H1 (cell line): ENCODE results near the gene PSMC3. TPM values are rescaled to one million over a fixed set of nuclear protein-coding genes. Genes with fewer than 3 reads are reported as not detected.

ENCODE experiments used
- CTCF ChIA-PET: fragments of 300-600 bp; sonication (Branson Sonifier 250); formaldehyde crosslinking; loops from one replicate; lab custom pipeline; 2021; ENCODE audit not compliant: partially characterized antibody; lab: Charles Lee
- POLR2A ChIA-PET: fragments of 300-600 bp; sonication (Branson Sonifier 250); formaldehyde crosslinking; loops from one replicate; lab custom pipeline; 2021; ENCODE audit warnings: inconsistent platforms; ENCODE audit not compliant: partially characterized antibody; lab: Charles Lee
- DNase-seq, 2 experiments: peaks; one replicate each; pipeline versions ENCODE4 v3.0.0 to v3.0.0-alpha.2; 2010 to 2022; ENCODE audit warnings: low spot score in 2 of 2, low read depth in 1 of 2, mixed read lengths in 1 of 2
- FAIRE-seq: peaks from 2 replicates; lab custom pipeline; 2011; peaks lifted over from hg19 to GRCh38; lab: Jason Lieb, UNC
- H2AFZ ChIP-seq: 2 replicates; pipeline ENCODE4 v1.8.1; 2012; ENCODE audit warnings: low read length, inconsistent platforms
- H2AK5ac ChIP-seq: 2 replicates; pipeline ENCODE4 v1.6.1; 2013; ENCODE audit warnings: low read depth, low read length
- H2BK120ac ChIP-seq: replicated peaks from 2 replicates; pipeline ENCODE3; 2013; ENCODE audit warnings: low read depth, low read length, inconsistent platforms
- H2BK12ac ChIP-seq: 2 replicates; pipeline ENCODE4 v1.6.1; 2013; ENCODE audit warnings: low read depth, low read length
- H2BK15ac ChIP-seq: 2 replicates; pipeline ENCODE4 v1.6.1; 2013; ENCODE audit warnings: low read length
- H2BK20ac ChIP-seq: 2 replicates; pipeline ENCODE4 v1.6.1; 2013; ENCODE audit warnings: low read length
- H2BK5ac ChIP-seq: 2 replicates; pipeline ENCODE4 v1.6.1; 2013; ENCODE audit warnings: low read depth, low read length
- H3K14ac ChIP-seq: 2 replicates; pipeline ENCODE4 v1.6.1; 2013; ENCODE audit warnings: inconsistent platforms; ENCODE audit not compliant: insufficient read length
- H3K18ac ChIP-seq: 2 replicates; pipeline ENCODE4 v1.6.1; 2013; ENCODE audit warnings: low read length; ENCODE audit errors: extremely low read depth
- H3K23ac ChIP-seq: 2 replicates; pipeline ENCODE4 v1.6.1; 2013; ENCODE audit warnings: inconsistent platforms; ENCODE audit not compliant: insufficient read length
- H3K23me2 ChIP-seq: 2 replicates; pipeline ENCODE4 v1.6.1; 2013; ENCODE audit warnings: low read depth, low read length
- H3K27ac ChIP-seq: 2 replicates; pipeline ENCODE4 v1.6.1; 2011; ENCODE audit warnings: low read depth, low read length, inconsistent platforms
- H3K27me3 ChIP-seq, 4 experiments: replicated peaks in 1 of 4; 1 replicate in 1 of 4; 2 replicates in 3 of 4; pipeline versions ENCODE4 v1.6.1 to v1.8.1; 2011 to 2013; ENCODE audit warnings: low read length in 3 of 4, mild to moderate bottlenecking in 3 of 4, inconsistent platforms in 2 of 4, mixed read lengths in 2 of 4, moderate library complexity in 1 of 4; ENCODE audit not compliant: control insufficient read depth in 3 of 4, insufficient read depth in 3 of 4; ENCODE audit errors: extremely low read depth in 1 of 4
- H3K36me3 ChIP-seq, 4 experiments: 2 replicates each; pipeline versions ENCODE4 v1.6.1 to v1.8.1; 2011 to 2013; ENCODE audit warnings: mild to moderate bottlenecking in 4 of 4, low read length in 3 of 4, moderate library complexity in 2 of 4, control low read depth in 1 of 4, inconsistent platforms in 1 of 4; ENCODE audit not compliant: insufficient read depth in 4 of 4, control insufficient read depth in 2 of 4
- H3K4ac ChIP-seq: replicated peaks from 2 replicates; pipeline ENCODE3; 2013; ENCODE audit warnings: low read length, low read depth, mixed read lengths, inconsistent platforms; ENCODE audit not compliant: insufficient read length
- H3K4me1 ChIP-seq, 4 experiments: replicated peaks in 1 of 4; 1 replicate in 1 of 4; 2 replicates in 3 of 4; pipeline versions ENCODE4 v1.6.1 to v1.8.1; 2011 to 2013; ENCODE audit warnings: low read length in 3 of 4, inconsistent platforms in 2 of 4, mixed read lengths in 1 of 4; ENCODE audit not compliant: insufficient read depth in 4 of 4, control insufficient read depth in 3 of 4
- H3K4me2 ChIP-seq, 2 experiments: 2 replicates each; pipeline versions ENCODE4 v1.6.1 to v1.8.1; 2011 to 2013; ENCODE audit warnings: low read depth in 2 of 2, low read length in 2 of 2, control low read depth in 1 of 2, inconsistent platforms in 1 of 2, mild to moderate bottlenecking in 1 of 2; ENCODE audit not compliant: insufficient read depth in 1 of 2
- H3K4me3 ChIP-seq, 4 experiments: fragments of 200-600, 300-600 bp in 1 of 4; sonication (generic), shearing (Covaris generic), sonication (Bioruptor Twin) in 1 of 4; 2 replicates each; pipeline versions ENCODE4 v1.5.1 to v1.8.1; 2011 to 2016; ENCODE audit warnings: low read length in 4 of 4, low read depth in 3 of 4, control low read depth in 2 of 4, inconsistent platforms in 2 of 4, mild to moderate bottlenecking in 2 of 4, mixed read lengths in 1 of 4, moderate library complexity in 1 of 4; ENCODE audit not compliant: insufficient read depth in 2 of 4; ENCODE audit errors: extremely low read depth in 1 of 4
- H3K56ac ChIP-seq: replicated peaks from 2 replicates; pipeline ENCODE3; 2013; ENCODE audit warnings: low read depth, mild to moderate bottlenecking, mixed read lengths, low read length, inconsistent platforms; ENCODE audit not compliant: insufficient read length
- H3K79me1 ChIP-seq: 2 replicates; pipeline ENCODE4 v1.6.1; 2013; ENCODE audit warnings: low read depth, low read length, control low read depth
- H3K79me2 ChIP-seq, 2 experiments: 2 replicates each; pipeline versions ENCODE4 v1.6.1 to v1.8.1; 2012 to 2013; ENCODE audit warnings: low read length in 2 of 2, mild to moderate bottlenecking in 2 of 2, inconsistent platforms in 1 of 2; ENCODE audit not compliant: insufficient read depth in 2 of 2, control insufficient read depth in 1 of 2
- H3K9ac ChIP-seq, 4 experiments: replicated peaks in 1 of 4; 1 replicate in 1 of 4; 2 replicates in 3 of 4; pipeline versions ENCODE4 v1.6.1 to v1.8.1; 2011 to 2013; ENCODE audit warnings: low read depth in 3 of 4, low read length in 3 of 4, control low read depth in 2 of 4, mild to moderate bottlenecking in 2 of 4, moderate library complexity in 2 of 4, inconsistent platforms in 1 of 4; ENCODE audit errors: extremely low read depth in 1 of 4
- H3K9me3 ChIP-seq, 2 experiments: 2 replicates each; pipeline versions ENCODE4 v1.6.1 to v1.8.1; 2012 to 2013; ENCODE audit warnings: mild to moderate bottlenecking in 2 of 2, moderate library complexity in 2 of 2, control low read depth in 1 of 2, inconsistent platforms in 1 of 2, low read depth in 1 of 2, low read length in 1 of 2, mixed read lengths in 1 of 2; ENCODE audit not compliant: insufficient read depth in 2 of 2
- H4K20me1 ChIP-seq, 2 experiments: replicated peaks in 1 of 2; 2 replicates each; pipeline versions ENCODE3 to v1.8.1; 2011 to 2013; ENCODE audit warnings: inconsistent platforms in 2 of 2, low read length in 2 of 2, mild to moderate bottlenecking in 1 of 2; ENCODE audit not compliant: insufficient read depth in 2 of 2, control insufficient read depth in 1 of 2
- H4K5ac ChIP-seq: 2 replicates; pipeline ENCODE4 v1.6.1; 2013; ENCODE audit warnings: low read length, low read depth, mixed read lengths, inconsistent platforms; ENCODE audit not compliant: insufficient read length
- H4K8ac ChIP-seq: 2 replicates; pipeline ENCODE4 v1.8.0; 2013; ENCODE audit warnings: mild to moderate bottlenecking, moderate library complexity, low read length, inconsistent platforms; ENCODE audit not compliant: insufficient read depth; ENCODE audit errors: extremely low read depth
- H4K91ac ChIP-seq: replicated peaks from 2 replicates; pipeline ENCODE3; 2013; ENCODE audit warnings: low read length, mixed read lengths, inconsistent platforms; ENCODE audit not compliant: insufficient read length
- BRCA1 ChIP-seq: IDR thresholded peaks from 2 replicates; pipeline ENCODE4 v1.6.1; 2012; ENCODE audit warnings: low read depth, low read length, improper control_type of control experiment
- EP300 ChIP-seq, 2 experiments: IDR thresholded peaks; 1 replicate in 1 of 2; 2 replicates in 1 of 2; pipeline ENCODE4 v1.6.1; 2011 to 2012; ENCODE audit warnings: low read depth in 2 of 2, low read length in 2 of 2, mild to moderate bottlenecking in 2 of 2, borderline replicate concordance in 1 of 2, inconsistent platforms in 1 of 2, moderate library complexity in 1 of 2
- HDAC2 ChIP-seq, 2 experiments: fragments of 300-600 bp in 1 of 2; sonication (generic) in 1 of 2; IDR thresholded peaks; 2 replicates each; pipeline ENCODE4 v1.6.1; 2011 to 2012; ENCODE audit warnings: low read depth in 2 of 2, low read length in 2 of 2, mild to moderate bottlenecking in 2 of 2, moderate library complexity in 2 of 2, borderline replicate concordance in 1 of 2, inconsistent platforms in 1 of 2
- HDAC6 ChIP-seq: IDR thresholded peaks from one replicate; pipeline ENCODE4 v1.7.1; 2012; ENCODE audit warnings: low read depth, mild to moderate bottlenecking, inconsistent platforms, low read length, moderate library complexity
- NRF1 ChIP-seq: IDR thresholded peaks from 2 replicates; pipeline ENCODE4 v1.6.1; 2011; ENCODE audit warnings: mild to moderate bottlenecking, low read depth, low read length, improper control_type of control experiment
- POLR2AphosphoS5 ChIP-seq: IDR thresholded peaks from 2 replicates; pipeline ENCODE4 v1.6.1; 2011; ENCODE audit warnings: low read depth, low read length
- SP4 ChIP-seq: IDR thresholded peaks from 2 replicates; pipeline ENCODE4 v1.6.1; 2012; ENCODE audit warnings: low read length, inconsistent platforms
- TAF7 ChIP-seq: optimal IDR thresholded peaks from 2 replicates; pipeline ENCODE3; 2011; ENCODE audit warnings: low read depth, mild to moderate bottlenecking, inconsistent platforms, low read length, moderate library complexity, borderline replicate concordance
- TCF12 ChIP-seq: IDR thresholded peaks from 2 replicates; pipeline ENCODE4 v1.6.1; 2011; ENCODE audit warnings: low read depth, mild to moderate bottlenecking, low read length
- YY1 ChIP-seq: IDR thresholded peaks from 2 replicates; pipeline ENCODE4 v1.6.1; 2011; ENCODE audit warnings: low read depth, mild to moderate bottlenecking, low read length
- WGBS, 2 experiments: shearing (Covaris generic) in 1 of 2; methylation state at CpG; one replicate each; pipeline versions ENCODE4 v1.1.6 to v1.1.7; 2013 to 2015; ENCODE audit warnings: low lambda C conversion rate in 2 of 2, mixed read lengths in 2 of 2, inconsistent platforms in 1 of 2, low coverage in 1 of 2, missing lambda C conversion rate in 1 of 2; ENCODE audit not compliant: insufficient replicate concordance in 2 of 2, insufficient coverage in 1 of 2, insufficient read length in 1 of 2; ENCODE audit errors: extremely low coverage in 1 of 2, missing lambda C conversion rate in 1 of 2; 5-methylcytosine and 5-hydroxymethylcytosine counted together
- polyA plus RNA-seq, 7 experiments: library from polyadenylated mRNA; depleted of rRNA in 3 of 7; stranded (reverse) in 5 of 7; unstranded in 2 of 7; fragments of >200 nt in 5 of 7; fragments of 200-250 nt in 2 of 7; gene quantifications; 1 replicate in 5 of 7; 2 replicates in 1 of 7; 4 replicates in 1 of 7; pipeline versions ENCODE4 v1.2.1 to v1.2.3, GENCODE V29; 2011 to 2013; ENCODE audit warnings: missing spikeins in 2 of 7, mixed read lengths in 2 of 7
- total RNA-seq: library from RNA; stranded (reverse); fragmentation: NEBNext Ultra II Directional; extraction: Animal tissue kit (Norgen Biotek cat#: 25700); gene quantifications from 2 replicates; pipeline ENCODE4 v1.2.1, GENCODE V29; 2021

The PSMC3 gene
- total and polyA plus RNA-seq, 2 of the 8 experiments (the other 6 are each of a cell fraction or from before 2014, with no cell fraction given): 105 to 160 TPM

GRCh38 chr11:47395223-47396048, 30.8 kb downstream of the PSMC3 start:
- Histone ChIP-seq H3K27ac (no peak overlapping the region), H4K5ac (no peak overlapping the region), H2AFZ (no peak overlapping the region), H2BK5ac (no peak overlapping the region), H3K27me3 (no peaks in the 10 kb centered on the region), H3K9me3 (no peaks in the 10 kb centered on the region), H2BK120ac (no peak overlapping the region), H3K79me1 (no peaks in the 10 kb centered on the region), H3K56ac (no peak overlapping the region), H3K4me1 (peaks cover 0 to 10% (median 5%) of the 10 kb centered on the region in 4 experiments; a peak in 6 of 7 replicates), H2BK12ac (0 out of 2 replicates have a peak overlapping the region, but pooled peaks have one; percentile 17), H3K23me2 (peaks cover 6% of the 10 kb centered on the region; the same call in 1 of the 2 replicates), H3K79me2 (no peaks in the 10 kb centered on the region), H4K20me1 (no peaks in the 10 kb centered on the region), H3K14ac (no peak overlapping the region), H2BK15ac (no peak overlapping the region), H3K4ac (no peak overlapping the region), H4K8ac (0 out of 2 replicates have a peak overlapping the region, but pooled peaks have one; percentile 2), H3K18ac (no peak overlapping the region), H3K4me2 (no peak overlapping the region), H2AK5ac (no peak overlapping the region), H2BK20ac (no peak overlapping the region), H3K36me3 (no peaks in the 10 kb centered on the region), H3K9ac (no peak overlapping the region), H3K23ac (no peak overlapping the region), H3K4me3 (no peak overlapping the region), H4K91ac (no peak overlapping the region)
- DNase-seq: no peak
- TF ChIP-seq BRCA1 (no peak), POLR2AphosphoS5 (no peak), HDAC2 (IDR thresholded peaks at IDR 0.05; ENCODE audit: borderline replicate concordance in 1 of 2, low read depth in 2 of 2, low read length in 2 of 2) (no peak), TCF12 (no peak), HDAC6 (no peak), NRF1 (no peak), SP4 (no peak), EP300 (IDR thresholded peaks at IDR 0.05; ENCODE audit: borderline replicate concordance in 1 of 2, low read depth in 2 of 2, low read length in 2 of 2) (no peak), TAF7 (no peak), YY1 (no peak)
- FAIRE-seq: no peak
- ChIA-PET CTCF (interaction anchor here (0.7 to 10.7 kb wide), 3 partner anchors 12 to 22 kb away, joined by 3 to 78 read pairs (median 3); no protein-coding TSS in a partner anchor), POLR2A (interaction anchor here (1.1 kb wide), 1 partner anchor 18 kb away, joined by 3 read pairs; no protein-coding TSS in a partner anchor)
- WGBS, 2 experiments: 85% methylated on average over 18 of the region's 25 CpGs; no CpG with 5 or more reads in 1 of the 2 experiments
